ENCODE data around the gene PFKFB1. TPM values are rescaled to one million over a fixed set of nuclear protein-coding genes. Genes with fewer than 3 reads are reported as not detected.

Gene PFKFB1
- total and polyA plus RNA-seq, 2 of the 13 experiments (the other 11 are each of a cell fraction or from before 2014, with no cell fraction given): 1.5 to 2.9 TPM

DNA sequence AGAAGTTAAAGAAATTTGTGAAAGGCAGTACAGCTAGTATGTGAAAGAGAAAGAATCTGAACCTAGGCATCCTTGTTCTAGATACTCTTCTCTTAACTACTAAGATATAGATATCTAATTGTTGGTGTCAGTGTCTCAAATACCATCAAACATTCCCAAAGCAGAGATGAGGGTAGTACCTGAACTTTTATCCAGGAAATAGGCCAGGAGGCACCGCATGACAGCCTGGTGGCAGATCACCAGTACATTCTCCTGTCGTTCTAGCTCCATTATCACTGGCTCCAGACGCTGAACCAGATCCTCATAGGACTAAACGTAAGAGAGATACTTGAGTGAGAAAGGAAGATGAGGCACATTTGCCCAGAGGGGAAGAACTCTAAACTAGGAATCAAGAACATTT lies 56.6 kb downstream of the PFKFB1 start:
- TF ChIP-seq KDM6A (CRISPR knock-in tag; IDR thresholded peaks at IDR 0.05; ENCODE audit: low read depth) (no peak), FOXA1 (IDR thresholded peaks at IDR 0.05) (no peak), FOXA1 (CRISPR knock-in tag; IDR thresholded peaks at IDR 0.05) (no peak), IRF2 (CRISPR knock-in tag; IDR thresholded peaks at IDR 0.05) (no peak), ZNF430 (CRISPR knock-in tag; IDR thresholded peaks at IDR 0.05) (no peak), CBX5 (CRISPR knock-in tag; IDR thresholded peaks at IDR 0.05; ENCODE audit: borderline replicate concordance) (no peak), ZNF230 (CRISPR knock-in tag; IDR thresholded peaks at IDR 0.05) (no peak), SP2 (CRISPR knock-in tag; IDR thresholded peaks at IDR 0.05) (no peak), NFIC (IDR thresholded peaks at IDR 0.05; ENCODE audit: low read length) (no peak), CREB1 (IDR thresholded peaks at IDR 0.05) (no peak), CREB1 (CRISPR knock-in tag; IDR thresholded peaks at IDR 0.05) (no peak), SMC3 (IDR thresholded peaks at IDR 0.05; ENCODE audit: low read length) (no peak), STAT5B (CRISPR knock-in tag; IDR thresholded peaks at IDR 0.05) (no peak), MYC (CRISPR knock-in tag; IDR thresholded peaks at IDR 0.05; ENCODE audit: borderline replicate concordance) (no peak), FOXK2 (IDR thresholded peaks at IDR 0.05) (no peak), KDM1A (CRISPR knock-in tag; IDR thresholded peaks at IDR 0.05) (no peak)
- TF ChIP-seq, protein P1, sequence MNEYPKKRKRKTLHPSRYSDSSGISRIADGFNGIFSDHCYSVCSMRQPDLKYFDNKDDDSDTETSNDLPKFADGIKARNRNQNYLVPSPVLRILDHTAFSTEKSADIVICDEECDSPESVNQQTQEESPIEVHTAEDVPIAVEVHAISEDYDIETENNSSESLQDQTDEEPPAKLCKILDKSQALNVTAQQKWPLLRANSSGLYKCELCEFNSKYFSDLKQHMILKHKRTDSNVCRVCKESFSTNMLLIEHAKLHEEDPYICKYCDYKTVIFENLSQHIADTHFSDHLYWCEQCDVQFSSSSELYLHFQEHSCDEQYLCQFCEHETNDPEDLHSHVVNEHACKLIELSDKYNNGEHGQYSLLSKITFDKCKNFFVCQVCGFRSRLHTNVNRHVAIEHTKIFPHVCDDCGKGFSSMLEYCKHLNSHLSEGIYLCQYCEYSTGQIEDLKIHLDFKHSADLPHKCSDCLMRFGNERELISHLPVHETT (CRISPR knock-in tag; conservative IDR thresholded peaks at IDR 0.05): no peak
- TF ChIP-seq, protein P2, sequence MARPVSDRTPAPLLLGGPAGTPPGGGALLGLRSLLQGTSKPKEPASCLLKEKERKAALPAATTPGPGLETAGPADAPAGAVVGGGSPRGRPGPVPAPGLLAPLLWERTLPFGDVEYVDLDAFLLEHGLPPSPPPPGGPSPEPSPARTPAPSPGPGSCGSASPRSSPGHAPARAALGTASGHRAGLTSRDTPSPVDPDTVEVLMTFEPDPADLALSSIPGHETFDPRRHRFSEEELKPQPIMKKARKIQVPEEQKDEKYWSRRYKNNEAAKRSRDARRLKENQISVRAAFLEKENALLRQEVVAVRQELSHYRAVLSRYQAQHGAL (CRISPR knock-in tag; IDR thresholded peaks at IDR 0.05; ENCODE audit: not compliant biosample characterization): no peak

More for the DNA sequence above, 56.6 kb downstream of the PFKFB1 start:
- no peak overlapping the region for H3K4me2 ChIP-seq (ENCODE audit: low read depth, low read length)
- DNase-seq (ENCODE audit: low spot score) (no peak), ATAC-seq (no peak), FAIRE-seq (no peak)
- no peaks in the 10 kb centered on the region for H3K9me3 ChIP-seq (ENCODE audit: low read length)
- CTCF ChIA-PET (ENCODE audit: low intra/inter-chr PET ratio, low total read pairs): no interaction called here
- no peaks in the 10 kb centered on the region for H3K27me3 ChIP-seq (ENCODE audit: control insufficient read depth in 1 of 2, insufficient read depth in 2 of 2, low read length in 2 of 2)
- H3K79me2 ChIP-seq (ENCODE audit: insufficient read depth, low read length): no peaks in the 10 kb centered on the region
- intact Hi-C loops (cut with micrococcal nuclease; ENCODE audit: unreplicated experiment): no loop called here
- WGBS (ENCODE audit: low lambda C conversion rate): 100% methylated on average over 1 of the region's 4 CpGs
- H4K20me1 ChIP-seq (ENCODE audit: insufficient read depth, low read length): no peaks in the 10 kb centered on the region
- H3K27ac ChIP-seq (ENCODE audit: extremely low read length, insufficient read depth, low read length): no peak overlapping the region
- no peaks in the 10 kb centered on the region for H3K36me3 ChIP-seq (replicated peaks in 1 of 2; ENCODE audit: control insufficient read depth in 1 of 2, insufficient read depth in 2 of 2, low read length in 2 of 2)
- no TSS peak for BruUV-seq (replicated peaks)
- POLR2A ChIA-PET: no interaction called here
- H3K4me3 ChIP-seq (replicated peaks in 1 of 3; ENCODE audit: insufficient read depth in 1 of 3, low read depth in 2 of 3, low read length in 3 of 3): no peak overlapping the region
- in situ Hi-C loops (cut with HindIII; ENCODE audit: extremely low pct_ligation_motif_present, low pct_unique_long_range_greater_than_20kb): no loop called here
- no peaks in the 10 kb centered on the region for H3K4me1 ChIP-seq (ENCODE audit: insufficient read depth, low read length)
- no peak overlapping the region for H2AFZ ChIP-seq (ENCODE audit: low read length)
- H3K9ac ChIP-seq (ENCODE audit: insufficient read depth, low read depth, low read length): no peak overlapping the region

Measured in HepG2 (cell line).